K562 (cell line): ENCODE measurements around the gene CDH5. TPM values are rescaled to one million over a fixed set of nuclear protein-coding genes. Genes with fewer than 3 reads are reported as not detected.

Experiments used
- ATAC-seq: fragments of 200-7000 bp; cut with Tn5 transposase; 3 replicates; pipeline ENCODE4 v1.9.1; 2020; ENCODE audit warnings: moderate library complexity
- BruUV-seq: library from RNA; stranded (reverse); fragments of 400-500 nt; replicated peaks from 2 replicates; lab custom pipeline; 2021; lab: Mats Ljungman, UMichigan
- CTCF ChIA-PET: fragments of 300-600 bp; formaldehyde crosslinking; extraction: SDS; loops from one replicate; lab custom pipeline; 2021; ENCODE audit warnings: low intra/inter-chr PET ratio; lab: Yijun Ruan, JAX
- POLR2A ChIA-PET: fragments of 300-600, 350-650 bp; sonication (Branson Sonifier 250); formaldehyde crosslinking; extraction: SDS; loops from one replicate; lab custom pipeline; 2021; ENCODE audit warnings: antibody characterized with exemption, inconsistent platforms; lab: Yijun Ruan, JAX
- DNase-seq, 4 experiments: peaks; one replicate each; pipeline versions ENCODE4 v3.0.0 to v3.0.0-alpha.2; 2011 to 2018; ENCODE audit warnings: low spot score in 3 of 4, mixed read lengths in 3 of 4; ENCODE audit errors: extremely low read depth in 1 of 4
- FAIRE-seq: peaks from 2 replicates; lab custom pipeline; 2011; peaks lifted over from hg19 to GRCh38; lab: Jason Lieb, UNC
- H2AFZ ChIP-seq: 2 replicates; pipeline ENCODE4 v1.6.0; 2011; ENCODE audit warnings: low read depth, low read length, control low read depth, inconsistent platforms
- H3K27ac ChIP-seq: fragments of 200-600 bp; 3 replicates; pipeline ENCODE4 v1.8.0; 2011; ENCODE audit warnings: low read depth, mild to moderate bottlenecking, control low read depth, inconsistent platforms, low read length, moderate library complexity, mixed read lengths; ENCODE audit errors: extremely low read depth
- H3K27me3 ChIP-seq, 2 experiments: fragments of 300-600 bp in 1 of 2; 2 replicates in 1 of 2; 3 replicates in 1 of 2; pipeline versions ENCODE4 v1.6.0 to v1.8.0; 2011; ENCODE audit warnings: inconsistent platforms in 2 of 2, low read length in 2 of 2, mild to moderate bottlenecking in 1 of 2, mixed read lengths in 1 of 2, moderate library complexity in 1 of 2; ENCODE audit not compliant: control insufficient read depth in 2 of 2, insufficient read depth in 2 of 2
- H3K36me3 ChIP-seq: fragments of 300-600 bp; 3 replicates; pipeline ENCODE4 v1.8.0; 2011; ENCODE audit warnings: mild to moderate bottlenecking, low read length, inconsistent platforms; ENCODE audit not compliant: control insufficient read depth, insufficient read depth
- H3K4me1 ChIP-seq, 2 experiments: fragments of 200-600 bp in 1 of 2; replicated peaks in 1 of 2; 2 replicates in 1 of 2; 3 replicates in 1 of 2; pipeline versions ENCODE4 v1.5.1 to v1.8.0; 2011; ENCODE audit warnings: inconsistent platforms in 2 of 2, low read length in 2 of 2, mild to moderate bottlenecking in 1 of 2, mixed read lengths in 1 of 2, moderate library complexity in 1 of 2; ENCODE audit not compliant: control insufficient read depth in 2 of 2, insufficient read depth in 2 of 2
- H3K4me2 ChIP-seq: 2 replicates; pipeline ENCODE4 v1.6.1; 2011; ENCODE audit warnings: low read length, control low read depth, inconsistent platforms, mixed read lengths; ENCODE audit not compliant: insufficient read depth
- H3K4me3 ChIP-seq: fragments of 200-600 bp; sonication (generic), shearing (Covaris generic); 2 replicates; pipeline ENCODE4 v1.5.1; 2016; ENCODE audit warnings: control low read depth, inconsistent platforms
- H3K79me2 ChIP-seq: fragments of 200-600 bp; 3 replicates; pipeline ENCODE4 v1.8.0; 2011; ENCODE audit warnings: low read length, inconsistent platforms; ENCODE audit not compliant: control insufficient read depth, insufficient read depth
- H3K9ac ChIP-seq, 2 experiments: 2 replicates each; pipeline versions ENCODE4 v1.6.0 to v1.6.1; 2011; ENCODE audit warnings: low read depth in 2 of 2, low read length in 2 of 2, control low read depth in 1 of 2, inconsistent platforms in 1 of 2, mild to moderate bottlenecking in 1 of 2, mixed read lengths in 1 of 2; ENCODE audit not compliant: insufficient read depth in 1 of 2
- H3K9me1 ChIP-seq: one replicate; pipeline ENCODE4 v1.6.0; 2011; ENCODE audit warnings: inconsistent platforms, mild to moderate bottlenecking, low read length, moderate library complexity; ENCODE audit not compliant: control insufficient read depth, insufficient read depth
- H3K9me3 ChIP-seq: replicated peaks from 2 replicates; pipeline ENCODE4 v1.5.1; 2011; ENCODE audit warnings: low read depth, low read length, inconsistent platforms; ENCODE audit not compliant: control insufficient read depth, insufficient read depth
- H4K20me1 ChIP-seq: replicated peaks from 2 replicates; pipeline ENCODE4 v1.6.1; 2011; ENCODE audit warnings: low read length, inconsistent platforms, mixed read lengths; ENCODE audit not compliant: control insufficient read depth, insufficient read depth
- E2F3 ChIP-seq: fragments of 250-450 bp; sonication (Bioruptor Pico); IDR thresholded peaks from 2 replicates; pipeline ENCODE4 v1.4.0; 2020; ENCODE audit warnings: mild to moderate bottlenecking
- ELK1 ChIP-seq: sonication (generic); formaldehyde crosslinking; IDR thresholded peaks from 2 replicates; pipeline ENCODE4 v1.8.1; 2022; ENCODE audit warnings: missing genetic modification reagents
- HDAC1 ChIP-seq, 2 experiments: fragments of 450-650 bp; IDR thresholded peaks; 2 replicates each; pipeline ENCODE4 v1.6.1; 2016 to 2017; ENCODE audit warnings: inconsistent platforms in 1 of 2, mild to moderate bottlenecking in 1 of 2, moderate library complexity in 1 of 2
- HMG20B ChIP-seq: fragments of 250-450 bp; sonication (Bioruptor Pico); IDR thresholded peaks from 2 replicates; pipeline ENCODE4 v1.5.0; 2021; ENCODE audit warnings: mild to moderate bottlenecking
- MCM7 ChIP-seq, 2 experiments: fragments of 450-650 bp; IDR thresholded peaks; 2 replicates each; pipeline ENCODE4 v1.6.1; 2016 to 2018
- MEIS2 ChIP-seq: fragments of 450-650 bp; IDR thresholded peaks from 2 replicates; pipeline ENCODE4 v1.6.1; 2014; ENCODE audit warnings: mild to moderate bottlenecking; ENCODE audit not compliant: partially characterized antibody
- POLR3G ChIP-seq: IDR thresholded peaks from 2 replicates; pipeline ENCODE4 v1.6.1; 2011; ENCODE audit not compliant: insufficient read length, insufficient replicate concordance; ENCODE audit errors: extremely low read depth
- TBP ChIP-seq: optimal IDR thresholded peaks from 2 replicates; pipeline ENCODE3; 2011; ENCODE audit warnings: low read depth, low read length, improper control_type of control experiment
- XRCC4 ChIP-seq: IDR thresholded peaks from one replicate; pipeline ENCODE4 v1.6.1; 2011; ENCODE audit not compliant: insufficient read depth, insufficient read length; ENCODE audit errors: extremely low read depth
- ZNF24 ChIP-seq: fragments of 450-650 bp; IDR thresholded peaks from 2 replicates; pipeline ENCODE4 v1.6.1; 2016
- WGBS: fragments of 100-300 bp; shearing (Covaris generic); methylation state at CpG from one replicate; pipeline ENCODE4 v1.1.6; 2016; ENCODE audit warnings: low coverage, mixed read lengths; ENCODE audit not compliant: insufficient coverage; ENCODE audit errors: missing lambda C conversion rate; 5-methylcytosine and 5-hydroxymethylcytosine counted together
- in situ Hi-C: fragments of 300-500 bp; cut with MboI; formaldehyde crosslinking; loops from 4 replicates; pipeline ENCODE4 v1.15.0; 2018; ENCODE audit warnings: inconsistent platforms, mixed read lengths
- intact Hi-C: fragments of 100-400 bp; cut with micrococcal nuclease; formaldehyde crosslinking; loops from 2 replicates; pipeline ENCODE4 v1.14.2; 2022
- polyA plus RNA-seq, 8 experiments: library from polyadenylated mRNA; depleted of rRNA in 4 of 8; stranded (reverse) in 5 of 8; unstranded in 3 of 8; fragments of >200 nt; fragmentation: Nextera tagmentation in 2 of 8; fragmentation: Illumina TruSeq in 1 of 8; extraction: Ambion mirVana in 2 of 8; extraction: Trizol in 1 of 8; gene quantifications; 2 replicates each; pipeline versions ENCODE4 v1.2.1 to v1.2.3, GENCODE V29; 2011 to 2014; ENCODE audit warnings: inconsistent platforms in 1 of 8, missing spikeins in 1 of 8
- total RNA-seq, 7 experiments: library from RNA; depleted of rRNA in 6 of 7; stranded (reverse); fragments of >200 nt in 6 of 7; fragmentation: Illumina TruSeq in 2 of 7; extraction: Trizol in 2 of 7; gene quantifications; 2 replicates each; pipeline versions ENCODE4 v1.2.1 to v1.2.3, GENCODE V29; 2011 to 2021; ENCODE audit warnings: low replicate concordance in 1 of 7

CDH5 gene
- total and polyA plus RNA-seq, 9 of the 15 experiments (the other 6 are each of a cell fraction or from before 2014, with no cell fraction given), result not detected

- Histone ChIP-seq H3K79me2 (no peaks in the 10 kb centered on the region), H3K9me1 (no peaks in the 10 kb centered on the region), H2AFZ (no peak overlapping the region), H3K9me3 (no peaks in the 10 kb centered on the region), H3K4me2 (no peak overlapping the region), H3K4me1 (no peaks in the 10 kb centered on the region)
- intact Hi-C loops, result no loop called here
- WGBS, result 2% methylated on average over 11 of the region's 11 CpGs
- in situ Hi-C loops, result no loop called here
- BruUV-seq, result no TSS peak
- DNase-seq, result no peak
- no peak for TF ChIP-seq MCM7 (IDR thresholded peaks at IDR 0.05)
- TF ChIP-seq E2F3, result no peak
- no peak for TF ChIP-seq MEIS2
- no peak for TF ChIP-seq HDAC1 (IDR thresholded peaks at IDR 0.05)
- no peak for TF ChIP-seq ZNF24
- no peak for TF ChIP-seq XRCC4
- TF ChIP-seq TBP, result no peak
- TF ChIP-seq ELK1, result no peak
- no peak for TF ChIP-seq HMG20B
- no peak for TF ChIP-seq POLR3G
- TF ChIP-seq, all 486 proteins: peak for 0
- CTCF ChIA-PET, result no interaction called here
- H4K20me1 ChIP-seq, result 0 out of 2 replicates have a peak, but pooled peaks cover 3% of the 10 kb centered on the region
- ATAC-seq (no peak), FAIRE-seq (no peak)
- no peak overlapping the region for H3K27ac ChIP-seq
- H3K27me3 ChIP-seq, result peaks cover 4 to 61% of the 10 kb centered on the region in 2 experiments; a peak in 3 of 5 replicates
- no peak overlapping the region for H3K4me3 ChIP-seq
- no peaks in the 10 kb centered on the region for H3K36me3 ChIP-seq
- no peak overlapping the region for H3K9ac ChIP-seq
- POLR2A ChIA-PET, result interaction anchor here (1.2 to 1.3 kb wide), 2 partner anchors 10 to 46 kb away, joined by 3 to 4 read pairs; no protein-coding TSS in a partner anchor
Observed at GRCh38 chr16:66440970-66441369, 74.5 kb downstream of the CDH5 start.
